HL-60 (cell line): ENCODE data around the gene MPZL3.
"Not testable (repeated sequence)": the region's sequence is repeated elsewhere in the genome, so short reads cannot be mapped to it uniquely, and the experiment has no call there.

Source experiments
- DNase-seq, 2 experiments: peaks; one replicate each; pipeline ENCODE4 v3.0.0-alpha.2; 2010 to 2020; ENCODE audit warnings: low read depth in 1 of 2, low spot score in 1 of 2
- H3K27ac ChIP-seq: fragments of 250-450 bp; sonication (Bioruptor Pico); replicated peaks from 2 replicates; pipeline ENCODE4 v1.5.1; 2020; ENCODE audit warnings: mild to moderate bottlenecking, moderate library complexity
- H3K27me3 ChIP-seq: fragments of 250-450 bp; sonication (Bioruptor Pico); 2 replicates; pipeline ENCODE4 v1.5.1; 2021; ENCODE audit warnings: mild to moderate bottlenecking, moderate library complexity; ENCODE audit not compliant: insufficient read depth, poor library complexity, severe bottlenecking
- H3K4me3 ChIP-seq: replicated peaks from 2 replicates; pipeline ENCODE4 v1.5.1; 2011; ENCODE audit warnings: mild to moderate bottlenecking, control low read depth, low read length; ENCODE audit not compliant: insufficient read depth
- CTCF ChIP-seq: IDR thresholded peaks from one replicate; pipeline ENCODE4 v1.5.1; 2011; ENCODE audit warnings: low read length, control low read depth, inconsistent platforms; ENCODE audit not compliant: insufficient read depth
- GABPA ChIP-seq: IDR thresholded peaks from 2 replicates; pipeline ENCODE4 v1.6.1; 2012; ENCODE audit warnings: low read depth
- POLR2AphosphoS5 ChIP-seq: IDR thresholded peaks from 2 replicates; pipeline ENCODE4 v1.6.1; 2012; ENCODE audit warnings: low read depth
- REST ChIP-seq: IDR thresholded peaks from 2 replicates; pipeline ENCODE4 v1.6.1; 2012; ENCODE audit warnings: low read depth; ENCODE audit not compliant: insufficient replicate concordance
- SPI1 ChIP-seq: IDR thresholded peaks from 2 replicates; pipeline ENCODE4 v1.6.1; 2012; ENCODE audit warnings: low read depth, mild to moderate bottlenecking, borderline replicate concordance

MPZL3 gene

GRCh38 chr11:118186346-118187107, 65.6 kb downstream of the MPZL3 start:
- no peak for TF ChIP-seq CTCF
- no peak for TF ChIP-seq REST
- TF ChIP-seq SPI1, result peak; percentile 99
- TF ChIP-seq GABPA, result peak; percentile 28; the same call in 1 of the 2 replicates
- Histone ChIP-seq H3K27me3 (no peaks in the 10 kb centered on the region), H3K27ac (0 out of 2 replicates have a peak overlapping the region, but pooled peaks have one; percentile 4), H3K4me3 (no peak overlapping the region)
- peak in 1 of 2 experiments; percentile 29 for DNase-seq

GRCh38 chr11:118184784-118185579, 67.2 kb downstream of the MPZL3 start:
- peak overlapping the region; percentile 65 for H3K27ac ChIP-seq
- peak in 1 of 2 experiments; percentile 70 for DNase-seq
- TF ChIP-seq SPI1 (peak; percentile 65), GABPA (no peak)
- no peaks in the 10 kb centered on the region for H3K27me3 ChIP-seq
- H3K4me3 ChIP-seq, result no peak overlapping the region

GRCh38 chr11:118183691-118184090, 68.5 kb downstream of the MPZL3 start:
- not testable (repeated sequence) for H3K27me3 ChIP-seq, DNase-seq, H3K27ac ChIP-seq, H3K4me3 ChIP-seq

- no peak overlapping the region for H3K27ac ChIP-seq
- no peak for DNase-seq
- H3K27me3 ChIP-seq, result no peaks in the 10 kb centered on the region
- TF ChIP-seq CTCF (no peak), POLR2AphosphoS5 (no peak), GABPA (no peak), REST (no peak), SPI1 (no peak)
- no peak overlapping the region for H3K4me3 ChIP-seq
Measured at GRCh38 chr11:118180300-118180703, 71.9 kb downstream of the MPZL3 start.
